Measurements from ENCODE around the gene CFAP99. TPM values are rescaled to one million over a fixed set of nuclear protein-coding genes. Genes with fewer than 3 reads are reported as not detected.

Gene CFAP99
- total and polyA plus RNA-seq, 2 experiments from 2014 or later: not detected

- H3F3A ChIP-seq (replicated peaks; ENCODE audit: low read depth): no peaks in the 10 kb centered on the region
- DNase-seq (ENCODE audit: low spot score) (no peak), ATAC-seq (no peak)
- H3K27ac ChIP-seq (ENCODE audit: low read depth): no peak overlapping the region
- no peaks in the 10 kb centered on the region for H3K9me2 ChIP-seq (ENCODE audit: insufficient read depth)
- Mint-ChIP-seq H3K27me3 (ENCODE audit: insufficient read depth, low read depth, poor library complexity) (peaks cover 29% of the 10 kb centered on the region), H3K36me3 (ENCODE audit: low read depth) (no peaks in the 10 kb centered on the region; the same call in 1 of the 3 replicates), H3K9me3 (no peaks in the 10 kb centered on the region), H3K4me3 (no peak overlapping the region), H3K4me1 (peaks cover 37% of the 10 kb centered on the region), H3K27ac (no peak overlapping the region)
- peaks cover 23% of the 10 kb centered on the region for H3K4me1 ChIP-seq (ENCODE audit: insufficient read depth)
- TF ChIP-seq ZNF114 (CRISPR knock-in tag; IDR thresholded peaks at IDR 0.05) (no peak), POLR2AphosphoS5 (IDR thresholded peaks at IDR 0.05; ENCODE audit: low read depth) (no peak), ETS1 (IDR thresholded peaks at IDR 0.05) (no peak), REST (IDR thresholded peaks at IDR 0.05; ENCODE audit: unreplicated experiment) (no peak), CTCF (conservative IDR thresholded peaks at IDR 0.05; ENCODE audit: low read depth in 2 of 2) (no peak), STAT1 (IDR thresholded peaks at IDR 0.05; ENCODE audit: unreplicated experiment) (no peak), JUNB (IDR thresholded peaks at IDR 0.05; ENCODE audit: unreplicated experiment) (no peak), EZH2 (IDR thresholded peaks at IDR 0.05; ENCODE audit: low read depth, unreplicated experiment) (no peak)
- no peak overlapping the region for H3K4me2 ChIP-seq
- H4K20me1 ChIP-seq (replicated peaks; ENCODE audit: insufficient read depth): no peaks in the 10 kb centered on the region; the same call in 1 of the 2 replicates
- no peak overlapping the region for H2AFZ ChIP-seq
- no peaks in the 10 kb centered on the region for H3K27me3 ChIP-seq (ENCODE audit: insufficient read depth)
- H3K36me3 ChIP-seq (ENCODE audit: insufficient read depth): no peaks in the 10 kb centered on the region
- H3K4me3 ChIP-seq: no peak overlapping the region
- H3K79me2 ChIP-seq (replicated peaks; ENCODE audit: insufficient read depth): no peaks in the 10 kb centered on the region
Measured at GRCh38 chr4:2406406-2406805, 12.3 kb upstream of the CFAP99 start.

GRCh38 chr4:2406920-2407319 is 11.8 kb upstream of the CFAP99 start:
- Histone ChIP-seq H3K4me2 (no peak overlapping the region), H3K27me3 (ENCODE audit: insufficient read depth) (no peaks in the 10 kb centered on the region), H3F3A (replicated peaks; ENCODE audit: low read depth) (no peaks in the 10 kb centered on the region), H3K27ac (ENCODE audit: low read depth) (no peak overlapping the region), H3K79me2 (replicated peaks; ENCODE audit: insufficient read depth) (no peaks in the 10 kb centered on the region), H4K20me1 (replicated peaks; ENCODE audit: insufficient read depth) (no peaks in the 10 kb centered on the region; the same call in 1 of the 2 replicates), H3K4me1 (ENCODE audit: insufficient read depth) (peaks cover 19% of the 10 kb centered on the region), H3K9me2 (ENCODE audit: insufficient read depth) (no peaks in the 10 kb centered on the region), H3K4me3 (no peak overlapping the region), H2AFZ (no peak overlapping the region), H3K36me3 (ENCODE audit: insufficient read depth) (no peaks in the 10 kb centered on the region)
- H3K27me3 Mint-ChIP-seq (ENCODE audit: insufficient read depth, low read depth, poor library complexity): peaks cover 26% of the 10 kb centered on the region
- H3K4me1 Mint-ChIP-seq: peaks cover 37% of the 10 kb centered on the region
- H3K4me3 Mint-ChIP-seq: no peak overlapping the region
- H3K36me3 Mint-ChIP-seq (ENCODE audit: low read depth): no peaks in the 10 kb centered on the region; the same call in 1 of the 3 replicates
- ATAC-seq: no peak
- no peak overlapping the region for H3K27ac Mint-ChIP-seq
- DNase-seq (ENCODE audit: low spot score): no peak
- no peaks in the 10 kb centered on the region for H3K9me3 Mint-ChIP-seq
- TF ChIP-seq ETS1 (IDR thresholded peaks at IDR 0.05) (no peak), REST (IDR thresholded peaks at IDR 0.05; ENCODE audit: unreplicated experiment) (no peak), POLR2AphosphoS5 (IDR thresholded peaks at IDR 0.05; ENCODE audit: low read depth) (no peak), STAT1 (IDR thresholded peaks at IDR 0.05; ENCODE audit: unreplicated experiment) (no peak)

Measured in GM23338 (cell line).